CD4-positive, alpha-beta T cell (primary cell): Measurements from ENCODE around the gene DSG1. TPM values are rescaled to one million over a fixed set of nuclear protein-coding genes. Genes with fewer than 3 reads are reported as not detected.

Source experiments
- ATAC-seq: fragments of 200-7000 bp; cut with Tn5 transposase; one replicate; pipeline ENCODE4 v1.10.0; 2022; ENCODE audit warnings: mild to moderate bottlenecking; ENCODE audit not compliant: poor library complexity
- CTCF ChIA-PET: fragments of 350-600 bp; sonication (Branson Sonifier 250); formaldehyde crosslinking; loops from one replicate; lab custom pipeline; 2021; ENCODE audit warnings: antibody characterized with exemption, inconsistent platforms; lab: Charles Lee
- POLR2A ChIA-PET: fragments of 350-600 bp; sonication (Branson Sonifier 250); formaldehyde crosslinking; loops from one replicate; lab custom pipeline; 2021; ENCODE audit warnings: antibody characterized with exemption, inconsistent platforms; lab: Charles Lee
- DNase-seq, 14 experiments: peaks; one replicate each; pipeline ENCODE4 v3.0.0-alpha.2; 2013 to 2020; ENCODE audit warnings: mixed read lengths in 2 of 14
- H3K27ac ChIP-seq, 2 donors: one replicate each; pipeline versions ENCODE4 v1.5.1 to v1.7.0; 2013; ENCODE audit warnings: low read length in 2 of 2, low read depth in 1 of 2, mild to moderate bottlenecking in 1 of 2
- H3K27me3 ChIP-seq, 2 experiments: 1 replicate in 1 of 2; 2 replicates in 1 of 2; pipeline versions ENCODE4 v1.6.1 to v1.7.0; 2013; ENCODE audit warnings: low read length in 2 of 2, control low read depth in 1 of 2, mild to moderate bottlenecking in 1 of 2, moderate library complexity in 1 of 2; ENCODE audit not compliant: insufficient read depth in 2 of 2, control insufficient read depth in 1 of 2
- H3K36me3 ChIP-seq: one replicate; pipeline ENCODE4 v1.6.1; 2013; ENCODE audit warnings: low read length, control low read depth; ENCODE audit not compliant: insufficient read depth
- H3K4me1 ChIP-seq: one replicate; pipeline ENCODE4 v1.6.1; 2013; ENCODE audit warnings: low read length, control low read depth; ENCODE audit not compliant: insufficient read depth
- H3K4me3 ChIP-seq: one replicate; pipeline ENCODE4 v1.5.1; 2013; ENCODE audit warnings: mild to moderate bottlenecking, low read length, moderate library complexity
- H3K9me3 ChIP-seq, 2 experiments: 1 replicate in 1 of 2; 2 replicates in 1 of 2; pipeline versions ENCODE4 v1.6.1 to v1.7.0; 2013; ENCODE audit warnings: low read length in 2 of 2, mild to moderate bottlenecking in 2 of 2, control low read depth in 1 of 2, moderate library complexity in 1 of 2; ENCODE audit not compliant: control insufficient read depth in 1 of 2, insufficient read depth in 1 of 2
- H3K27ac Mint-ChIP-seq: one replicate; pipeline ENCODE4 v1.8.0; 2020; ENCODE audit warnings: mixed read lengths
- H3K27me3 Mint-ChIP-seq: one replicate; pipeline ENCODE4 v1.8.0; 2021; ENCODE audit warnings: mixed read lengths
- H3K36me3 Mint-ChIP-seq: one replicate; pipeline ENCODE4 v1.8.0; 2021; ENCODE audit warnings: low read depth, mixed read lengths
- H3K4me1 Mint-ChIP-seq: one replicate; pipeline ENCODE4 v1.8.0; 2021; ENCODE audit warnings: low read depth, mixed read lengths
- H3K4me3 Mint-ChIP-seq: one replicate; pipeline ENCODE4 v1.8.0; 2020; ENCODE audit warnings: mild to moderate bottlenecking, mixed read lengths
- H3K9me3 Mint-ChIP-seq: one replicate; pipeline ENCODE4 v1.8.0; 2020; ENCODE audit warnings: mixed read lengths
- intact Hi-C, 2 experiments: fragments of 100-400 bp; cut with DNase I in 1 of 2; cut with micrococcal nuclease in 1 of 2; formaldehyde crosslinking; loops; one replicate each; pipeline versions ENCODE4 v1.15.1 to v1.9.0; 2023 to 2025; cut with DNase I, micrococcal nuclease
- total RNA-seq, 174 experiments: library from RNA in 2 of 174; stranded (reverse) in 2 of 174; gene quantifications; one replicate each; pipeline ENCODE4 v1.2.3 and lab custom pipeline; 2021 to 2026
- TF ChIP-seq, protein P1 (sequence below): fragments of 200-600 bp; IDR thresholded peaks from one replicate; pipeline ENCODE4 v1.8.0; 2022; ENCODE audit warnings: antibody characterized with exemption, mild to moderate bottlenecking

The DSG1 gene
- total RNA-seq, 2 experiments from 2014 or later, result not detected

DNA sequence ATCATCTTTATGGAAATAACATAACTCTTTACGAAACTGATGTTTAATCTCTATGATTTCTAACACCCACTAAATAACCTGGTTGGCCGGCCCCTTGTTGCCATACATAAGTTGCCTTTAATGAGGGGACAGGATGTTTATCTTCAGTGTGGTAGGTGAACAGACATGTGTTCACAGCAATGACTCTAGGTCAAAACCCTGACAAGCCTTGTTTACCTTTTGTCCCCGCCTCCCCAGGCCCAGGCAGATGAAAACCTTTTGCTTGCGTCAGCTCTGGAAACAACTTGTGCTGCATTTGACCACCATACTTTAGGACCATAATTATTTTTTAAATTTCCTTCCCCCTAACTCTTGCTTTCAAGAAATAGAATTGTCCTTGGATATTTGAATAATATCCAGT is 55.7 kb downstream of the DSG1 start:
- TF ChIP-seq, protein P1, sequence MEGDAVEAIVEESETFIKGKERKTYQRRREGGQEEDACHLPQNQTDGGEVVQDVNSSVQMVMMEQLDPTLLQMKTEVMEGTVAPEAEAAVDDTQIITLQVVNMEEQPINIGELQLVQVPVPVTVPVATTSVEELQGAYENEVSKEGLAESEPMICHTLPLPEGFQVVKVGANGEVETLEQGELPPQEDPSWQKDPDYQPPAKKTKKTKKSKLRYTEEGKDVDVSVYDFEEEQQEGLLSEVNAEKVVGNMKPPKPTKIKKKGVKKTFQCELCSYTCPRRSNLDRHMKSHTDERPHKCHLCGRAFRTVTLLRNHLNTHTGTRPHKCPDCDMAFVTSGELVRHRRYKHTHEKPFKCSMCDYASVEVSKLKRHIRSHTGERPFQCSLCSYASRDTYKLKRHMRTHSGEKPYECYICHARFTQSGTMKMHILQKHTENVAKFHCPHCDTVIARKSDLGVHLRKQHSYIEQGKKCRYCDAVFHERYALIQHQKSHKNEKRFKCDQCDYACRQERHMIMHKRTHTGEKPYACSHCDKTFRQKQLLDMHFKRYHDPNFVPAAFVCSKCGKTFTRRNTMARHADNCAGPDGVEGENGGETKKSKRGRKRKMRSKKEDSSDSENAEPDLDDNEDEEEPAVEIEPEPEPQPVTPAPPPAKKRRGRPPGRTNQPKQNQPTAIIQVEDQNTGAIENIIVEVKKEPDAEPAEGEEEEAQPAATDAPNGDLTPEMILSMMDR, result no peak
- POLR2A ChIA-PET, result no interaction called here
- H3K4me1 Mint-ChIP-seq, result no peaks in the 10 kb centered on the region
- H3K27ac Mint-ChIP-seq, result no peak overlapping the region
- Histone ChIP-seq H3K27me3 (no peaks in the 10 kb centered on the region), H3K27ac (no peak overlapping the region), H3K4me1 (no peaks in the 10 kb centered on the region), H3K4me3 (no peak overlapping the region), H3K36me3 (no peaks in the 10 kb centered on the region), H3K9me3 (no peaks in the 10 kb centered on the region)
- H3K9me3 Mint-ChIP-seq, result no peaks in the 10 kb centered on the region
- intact Hi-C loops, result no loop called here
- no peak for ATAC-seq
- DNase-seq, result no peak
- H3K36me3 Mint-ChIP-seq, result no peaks in the 10 kb centered on the region
- no peaks in the 10 kb centered on the region for H3K27me3 Mint-ChIP-seq
- H3K4me3 Mint-ChIP-seq, result no peak overlapping the region
- CTCF ChIA-PET, result no interaction called here

- intact Hi-C loops, result no loop called here
- ATAC-seq (no peak), DNase-seq (no peak)
- no peaks in the 10 kb centered on the region for H3K4me1 ChIP-seq
- no peak within 1 kb of the TSS for H3K4me3 Mint-ChIP-seq
- no peaks in the 10 kb centered on the region for H3K4me1 Mint-ChIP-seq
- CTCF ChIA-PET, result no interaction called here
- H3K36me3 ChIP-seq, result no peaks in the 10 kb centered on the region
- no peaks in the 10 kb centered on the region for H3K9me3 Mint-ChIP-seq
- H3K36me3 Mint-ChIP-seq, result no peaks in the 10 kb centered on the region
- POLR2A ChIA-PET, result no interaction called here
- no peak within 1 kb of the TSS for H3K27ac Mint-ChIP-seq
- H3K27ac ChIP-seq, result no peak within 1 kb of the TSS
- no peaks in the 10 kb centered on the region for H3K9me3 ChIP-seq
- no peaks in the 10 kb centered on the region for H3K27me3 Mint-ChIP-seq
- no peak within 1 kb of the TSS for H3K4me3 ChIP-seq
- TF ChIP-seq, protein P1, result no peak
- no peaks in the 10 kb centered on the region for H3K27me3 ChIP-seq
These were observed 58.5 kb downstream of the DSG1 start, which contains the start of gene DSG4 for GRCh38 chr18:31376477-31376876. Gene DSG4 (plus strand): TSS chr18:31376777. CDS start chr18:31376912, 135 bp downstream.

DNA sequence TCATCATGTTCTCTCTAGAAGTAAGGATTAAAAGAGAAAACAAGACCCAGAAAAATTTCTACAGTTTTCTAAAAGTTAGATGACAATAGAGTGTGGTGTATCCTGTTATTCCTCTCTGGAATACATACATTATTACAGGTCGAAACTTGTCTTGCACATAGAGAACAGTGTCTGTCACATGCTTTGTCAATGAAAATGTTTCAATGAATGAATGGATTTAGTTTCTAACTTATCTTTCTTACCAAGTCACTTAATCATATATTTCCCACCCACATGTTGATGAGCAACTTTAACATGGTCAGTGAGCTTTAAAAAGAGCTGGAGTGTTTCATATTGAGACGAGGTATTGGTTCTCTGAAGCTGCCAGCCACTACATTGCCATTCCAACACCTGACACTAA is 63.0 kb downstream of the DSG1 start:
- no peak for DNase-seq
- H3K4me1 Mint-ChIP-seq, result no peaks in the 10 kb centered on the region
- no peak overlapping the region for H3K4me3 ChIP-seq
- H3K9me3 Mint-ChIP-seq, result no peaks in the 10 kb centered on the region
- H3K27ac Mint-ChIP-seq, result no peak overlapping the region
- H3K36me3 ChIP-seq, result no peaks in the 10 kb centered on the region
- no peak overlapping the region for H3K27ac ChIP-seq
- H3K9me3 ChIP-seq, result no peaks in the 10 kb centered on the region
- no peak for ATAC-seq
- no peaks in the 10 kb centered on the region for H3K36me3 Mint-ChIP-seq
- ChIA-PET POLR2A (no interaction called here), CTCF (no interaction called here)
- H3K27me3 Mint-ChIP-seq, result no peaks in the 10 kb centered on the region
- no peaks in the 10 kb centered on the region for H3K4me1 ChIP-seq
- no peaks in the 10 kb centered on the region for H3K27me3 ChIP-seq
- intact Hi-C loops, result no loop called here
- TF ChIP-seq, protein P1, result no peak
- H3K4me3 Mint-ChIP-seq, result no peak overlapping the region
